Progenitor cell of endocrine pancreas (in vitro differentiated cells): ENCODE results near the gene C16orf74. TPM values are rescaled to one million over a fixed set of nuclear protein-coding genes. Genes with fewer than 3 reads are reported as not detected.
A peak's percentile ranks its signal among the peaks of the same experiment; 100 is the strongest.

Source experiments
- DNase-seq: peaks from one replicate; pipeline ENCODE4 v3.0.0; 2021; ENCODE audit warnings: low spot score; ENCODE audit not compliant: unreplicated experiment
- H3K27ac Mint-ChIP-seq: 2 replicates; pipeline ENCODE4 v1.8.0; 2021; ENCODE audit warnings: mild to moderate bottlenecking, moderate library complexity, mixed read lengths
- H3K27me3 Mint-ChIP-seq: 2 replicates; pipeline ENCODE4 v1.8.0; 2021; ENCODE audit warnings: mixed read lengths
- H3K36me3 Mint-ChIP-seq: 2 replicates; pipeline ENCODE4 v1.8.0; 2022; ENCODE audit warnings: mixed read lengths; ENCODE audit not compliant: insufficient read depth
- H3K4me1 Mint-ChIP-seq: 2 replicates; pipeline ENCODE4 v1.8.0; 2021; ENCODE audit warnings: low read depth, mixed read lengths
- H3K4me3 Mint-ChIP-seq: 2 replicates; pipeline ENCODE4 v1.8.0; 2021; ENCODE audit warnings: low read depth, mild to moderate bottlenecking, moderate library complexity, mixed read lengths
- H3K9me3 Mint-ChIP-seq: 2 replicates; pipeline ENCODE4 v1.8.0; 2021; ENCODE audit warnings: low read depth, mixed read lengths
- CTCF ChIP-seq: fragments of 200-600 bp; sonication (generic); IDR thresholded peaks from one replicate; pipeline ENCODE4 v1.5.0; 2021; ENCODE audit warnings: antibody characterized with exemption, mild to moderate bottlenecking; ENCODE audit not compliant: unreplicated experiment
- total RNA-seq: library from RNA; stranded (reverse); gene quantifications from 2 replicates; pipeline ENCODE4 v1.2.1, GENCODE V29; 2021

C16orf74 gene
- total RNA-seq, 1 donor from 2014 or later: 0.65 TPM

DNA sequence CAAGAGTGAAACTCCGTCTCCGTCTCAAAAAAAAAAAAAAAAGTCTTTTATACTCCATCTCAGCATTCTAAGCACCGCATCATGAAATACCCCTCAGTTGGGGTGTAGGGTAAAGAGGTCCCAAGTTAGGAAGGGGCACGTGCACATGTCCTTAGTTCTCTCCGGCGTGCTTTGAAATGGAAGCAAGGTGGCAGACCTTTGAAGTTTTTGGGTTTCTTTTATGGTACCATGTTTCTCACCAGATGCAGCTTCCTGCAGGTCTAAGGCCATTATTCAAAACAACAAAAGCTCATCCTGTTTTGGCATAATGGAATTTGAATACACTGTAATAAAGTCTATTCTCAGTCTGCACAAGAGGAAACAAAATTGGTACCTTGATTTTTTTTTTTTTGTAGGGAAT lies 38.9 kb upstream of the C16orf74 start:
- no peak for DNase-seq
- no peak for TF ChIP-seq CTCF
- no peaks in the 10 kb centered on the region for H3K27me3 Mint-ChIP-seq
- H3K4me3 Mint-ChIP-seq: no peak overlapping the region
- no peak overlapping the region for H3K27ac Mint-ChIP-seq
- H3K36me3 Mint-ChIP-seq: peaks cover 30% of the 10 kb centered on the region
- peaks cover 2% of the 10 kb centered on the region for H3K4me1 Mint-ChIP-seq
- peaks cover 3% of the 10 kb centered on the region for H3K9me3 Mint-ChIP-seq

- no peaks in the 10 kb centered on the region for H3K27me3 Mint-ChIP-seq
- DNase-seq: no peak
- TF ChIP-seq CTCF: no peak
- no peak overlapping the region for H3K27ac Mint-ChIP-seq
- peaks cover 30% of the 10 kb centered on the region for H3K36me3 Mint-ChIP-seq
- peaks cover 3% of the 10 kb centered on the region for H3K9me3 Mint-ChIP-seq
- no peaks in the 10 kb centered on the region for H3K4me1 Mint-ChIP-seq
- H3K4me3 Mint-ChIP-seq: no peak overlapping the region
These were observed 37.9 kb upstream of the C16orf74 start for GRCh38 chr16:85788819-85789218.

GRCh38 chr16:85785927-85786326 lies 35.0 kb upstream of the C16orf74 start:
- TF ChIP-seq CTCF: no peak
- H3K9me3 Mint-ChIP-seq: no peaks in the 10 kb centered on the region
- no peak overlapping the region for H3K4me3 Mint-ChIP-seq
- H3K4me1 Mint-ChIP-seq: peaks cover 9% of the 10 kb centered on the region
- peak overlapping the region; percentile 45 for H3K27ac Mint-ChIP-seq
- H3K36me3 Mint-ChIP-seq: peaks cover 17% of the 10 kb centered on the region
- DNase-seq: no peak
- no peaks in the 10 kb centered on the region for H3K27me3 Mint-ChIP-seq

- TF ChIP-seq CTCF: no peak
- Mint-ChIP-seq H3K27me3 (no peaks in the 10 kb centered on the region), H3K27ac (no peak overlapping the region), H3K4me3 (no peak overlapping the region), H3K9me3 (no peaks in the 10 kb centered on the region), H3K4me1 (peaks cover 9% of the 10 kb centered on the region), H3K36me3 (peaks cover 22% of the 10 kb centered on the region)
- DNase-seq: no peak
These were observed 33.9 kb upstream of the C16orf74 start for GRCh38 chr16:85784813-85785212.

GRCh38 chr16:85783441-85783840 lies 32.5 kb upstream of the C16orf74 start:
- Mint-ChIP-seq H3K4me3 (no peak overlapping the region), H3K36me3 (peaks cover 23% of the 10 kb centered on the region), H3K27ac (no peak overlapping the region), H3K4me1 (peaks cover 9% of the 10 kb centered on the region), H3K9me3 (no peaks in the 10 kb centered on the region), H3K27me3 (no peaks in the 10 kb centered on the region)
- DNase-seq: no peak
- no peak for TF ChIP-seq CTCF
